Liver (tissue), 9 donors: Measurements from ENCODE around the gene GOLGA6A. TPM values are rescaled to one million over a fixed set of nuclear protein-coding genes. Genes with fewer than 3 reads are reported as not detected.
"Not testable (repeated sequence)": the region's sequence is repeated elsewhere in the genome, so short reads cannot be mapped to it uniquely, and the experiment has no call there.

Experiments used
- DNase-seq: peaks from one replicate; pipeline ENCODE4 v3.0.0-alpha.2; 2017; ENCODE audit warnings: low spot score
- H3K27ac ChIP-seq, 2 donors: one replicate each; pipeline ENCODE4 v1.7.0; 2013; ENCODE audit warnings: inconsistent platforms in 2 of 2, low read length in 2 of 2, control low read depth in 1 of 2, low read depth in 1 of 2, mild to moderate bottlenecking in 1 of 2
- H3K27me3 ChIP-seq, 4 donors: one replicate each; pipeline versions ENCODE4 v1.6.1 to v1.7.0; 2013; ENCODE audit warnings: low read length in 3 of 4, inconsistent platforms in 1 of 4, mild to moderate bottlenecking in 1 of 4, moderate library complexity in 1 of 4; ENCODE audit not compliant: control insufficient read depth in 4 of 4, insufficient read depth in 4 of 4
- H3K36me3 ChIP-seq, 4 donors: one replicate each; pipeline versions ENCODE4 v1.6.1 to v1.7.0; 2013; ENCODE audit warnings: low read length in 3 of 4, mild to moderate bottlenecking in 3 of 4, low read depth in 1 of 4, moderate library complexity in 1 of 4; ENCODE audit not compliant: control insufficient read depth in 4 of 4, insufficient read depth in 3 of 4
- H3K4me1 ChIP-seq, 4 donors: one replicate each; pipeline versions ENCODE4 v1.6.1 to v1.7.0; 2013; ENCODE audit warnings: low read length in 3 of 4, mild to moderate bottlenecking in 3 of 4, moderate library complexity in 1 of 4; ENCODE audit not compliant: control insufficient read depth in 4 of 4, insufficient read depth in 4 of 4
- H3K4me3 ChIP-seq, 3 donors: one replicate each; pipeline versions ENCODE4 v1.6.1 to v1.7.0; 2013; ENCODE audit warnings: low read length in 3 of 3, control low read depth in 1 of 3, low read depth in 1 of 3, mild to moderate bottlenecking in 1 of 3
- H3K9ac ChIP-seq, 2 donors: one replicate each; pipeline ENCODE4 v1.7.0; 2013; ENCODE audit warnings: low read length in 2 of 2, mild to moderate bottlenecking in 2 of 2, moderate library complexity in 2 of 2, control low read depth in 1 of 2, low read depth in 1 of 2
- H3K9me3 ChIP-seq, 4 donors: one replicate each; pipeline versions ENCODE4 v1.6.1 to v1.7.0; 2013; ENCODE audit warnings: low read length in 3 of 4; ENCODE audit not compliant: control insufficient read depth in 4 of 4
- RAD21 ChIP-seq, 2 donors: IDR thresholded peaks; 2 replicates each; pipeline ENCODE4 v1.6.1; 2016; ENCODE audit warnings: antibody characterized with exemption in 2 of 2, mild to moderate bottlenecking in 2 of 2
- WGBS: extraction: QIAGEN DNeasy Blood & Tissue Kit; methylation state at CpG from one replicate; pipeline ENCODE4 v1.1.7; 2013; 5-methylcytosine and 5-hydroxymethylcytosine counted together
- polyA plus RNA-seq, 2 donors: library from polyadenylated mRNA; stranded (reverse) in 1 of 2; unstranded in 1 of 2; fragments of 200-250 nt in 1 of 2; fragments of >200 nt in 1 of 2; fragmentation: Nextera tagmentation in 1 of 2; extraction: Ambion mirVana in 1 of 2; gene quantifications; one replicate each; pipeline versions ENCODE4 v1.2.1 to v1.2.3, GENCODE V29; 2013 to 2015
- total RNA-seq, 2 donors: library from RNA; depleted of rRNA; stranded (reverse); fragments of >200 nt; gene quantifications; one replicate each; pipeline ENCODE4 v1.2.3, GENCODE V29; 2014
- TF ChIP-seq, protein P1 (sequence below): fragments of 150-350 bp; IDR thresholded peaks from 2 replicates; pipeline ENCODE4 v1.5.1; 2017; ENCODE audit warnings: improper control_type of control experiment, low read depth, low read length; ENCODE audit not compliant: missing input control
- donor health status: healthy.
- donor health status: healthy.
- donor health status: healthy.
- donor health status: healthy.
- donor health status: healthy.

The GOLGA6A gene
- total and polyA plus RNA-seq, 4 donors: 0.06 to 1.4 (median 0.63) TPM

DNA sequence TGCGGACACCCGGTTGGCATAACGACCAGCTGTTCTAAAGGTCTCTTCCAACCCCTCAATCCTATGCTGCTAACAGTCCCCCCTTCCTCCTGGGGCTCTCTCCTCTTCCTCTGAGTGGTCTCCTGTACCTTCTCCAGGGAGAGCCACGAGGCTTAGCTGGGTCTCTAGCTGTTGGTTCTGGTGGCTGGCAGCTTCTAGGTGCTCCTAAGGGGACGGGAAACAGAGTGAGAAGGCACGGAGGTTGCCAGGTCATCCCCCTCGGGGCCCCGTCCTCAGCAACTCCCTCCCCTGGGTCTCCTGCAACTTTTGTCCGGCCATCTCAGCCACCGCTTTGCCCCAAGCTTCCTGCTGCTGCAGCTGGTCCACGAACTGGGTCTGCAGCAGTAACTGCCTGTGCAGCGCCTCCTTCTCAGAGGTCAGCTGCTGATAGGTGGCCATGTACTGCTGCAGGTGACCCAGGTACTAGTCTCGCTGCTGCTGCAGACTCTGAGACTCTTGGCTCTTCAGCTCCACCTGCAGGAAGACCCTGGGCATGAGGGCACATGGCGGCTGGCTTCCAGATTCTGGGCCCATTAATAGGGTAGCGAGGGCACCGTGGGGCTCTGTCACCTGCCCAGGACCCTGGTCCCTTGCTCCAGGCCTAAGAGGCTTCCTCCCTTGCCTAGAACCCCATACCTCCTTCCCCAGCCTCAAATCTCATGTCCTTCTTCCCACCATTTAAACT lies 9.6 kb downstream of the GOLGA6A start:
- not testable (repeated sequence) for H3K27me3 ChIP-seq, H3K4me3 ChIP-seq, H3K9me3 ChIP-seq, H3K27ac ChIP-seq, H3K4me1 ChIP-seq, H3K9ac ChIP-seq, H3K36me3 ChIP-seq, DNase-seq
- TF ChIP-seq, protein P1, sequence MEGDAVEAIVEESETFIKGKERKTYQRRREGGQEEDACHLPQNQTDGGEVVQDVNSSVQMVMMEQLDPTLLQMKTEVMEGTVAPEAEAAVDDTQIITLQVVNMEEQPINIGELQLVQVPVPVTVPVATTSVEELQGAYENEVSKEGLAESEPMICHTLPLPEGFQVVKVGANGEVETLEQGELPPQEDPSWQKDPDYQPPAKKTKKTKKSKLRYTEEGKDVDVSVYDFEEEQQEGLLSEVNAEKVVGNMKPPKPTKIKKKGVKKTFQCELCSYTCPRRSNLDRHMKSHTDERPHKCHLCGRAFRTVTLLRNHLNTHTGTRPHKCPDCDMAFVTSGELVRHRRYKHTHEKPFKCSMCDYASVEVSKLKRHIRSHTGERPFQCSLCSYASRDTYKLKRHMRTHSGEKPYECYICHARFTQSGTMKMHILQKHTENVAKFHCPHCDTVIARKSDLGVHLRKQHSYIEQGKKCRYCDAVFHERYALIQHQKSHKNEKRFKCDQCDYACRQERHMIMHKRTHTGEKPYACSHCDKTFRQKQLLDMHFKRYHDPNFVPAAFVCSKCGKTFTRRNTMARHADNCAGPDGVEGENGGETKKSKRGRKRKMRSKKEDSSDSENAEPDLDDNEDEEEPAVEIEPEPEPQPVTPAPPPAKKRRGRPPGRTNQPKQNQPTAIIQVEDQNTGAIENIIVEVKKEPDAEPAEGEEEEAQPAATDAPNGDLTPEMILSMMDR: peak; percentile 12
- WGBS: 57% methylated on average over 9 of the region's 16 CpGs

DNA sequence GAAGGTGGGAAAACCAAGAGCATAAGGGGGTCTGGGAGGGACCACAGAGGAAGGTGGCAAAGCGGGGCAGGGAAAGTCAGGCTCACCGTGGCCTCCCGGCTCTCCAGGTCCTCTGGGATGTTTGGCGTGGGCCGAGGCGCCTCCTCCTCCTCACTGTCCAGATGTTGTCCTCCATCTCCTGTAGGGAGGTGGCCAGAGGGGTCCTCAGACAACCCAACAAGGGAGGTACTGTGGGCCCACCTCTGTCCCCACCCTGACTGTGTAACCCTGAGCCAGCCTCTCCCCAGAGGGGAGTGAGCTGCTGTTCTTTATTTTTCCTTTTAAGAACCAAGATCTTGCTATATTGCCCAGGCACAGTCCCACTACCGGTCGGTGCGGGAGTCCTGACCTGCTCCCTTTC lies 10.2 kb downstream of the GOLGA6A start:
- not testable (repeated sequence) for H3K9ac ChIP-seq, H3K4me1 ChIP-seq, H3K36me3 ChIP-seq, H3K9me3 ChIP-seq, H3K4me3 ChIP-seq, H3K27me3 ChIP-seq, DNase-seq, H3K27ac ChIP-seq
- no CpG with 5 or more reads among the region's 9 CpGs for WGBS

DNA sequence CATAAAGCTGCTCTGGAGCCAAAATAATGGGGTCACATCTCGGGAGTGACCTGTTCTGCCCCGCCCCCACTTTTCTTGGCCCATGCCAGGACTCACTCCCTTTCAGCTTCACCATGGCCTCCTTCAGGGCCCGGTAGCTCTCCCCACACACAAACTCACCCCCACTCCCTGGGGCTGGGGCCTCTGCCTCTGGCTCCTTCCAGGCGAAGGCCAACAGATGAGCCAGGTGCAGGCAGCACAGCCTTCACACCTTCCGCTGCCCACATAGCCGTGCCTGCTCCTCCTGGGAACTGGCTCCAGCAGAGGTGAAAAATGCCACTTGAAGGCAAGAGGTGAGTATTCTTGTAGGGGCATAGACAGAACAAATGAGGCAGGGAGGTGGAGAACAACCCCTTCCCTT lies 10.7 kb downstream of the GOLGA6A start:
- not testable (repeated sequence) for DNase-seq, H3K27me3 ChIP-seq, H3K36me3 ChIP-seq, H3K4me1 ChIP-seq, H3K4me3 ChIP-seq, H3K27ac ChIP-seq, H3K9ac ChIP-seq, H3K9me3 ChIP-seq
- 96% methylated on average over 4 of the region's 6 CpGs for WGBS

DNA sequence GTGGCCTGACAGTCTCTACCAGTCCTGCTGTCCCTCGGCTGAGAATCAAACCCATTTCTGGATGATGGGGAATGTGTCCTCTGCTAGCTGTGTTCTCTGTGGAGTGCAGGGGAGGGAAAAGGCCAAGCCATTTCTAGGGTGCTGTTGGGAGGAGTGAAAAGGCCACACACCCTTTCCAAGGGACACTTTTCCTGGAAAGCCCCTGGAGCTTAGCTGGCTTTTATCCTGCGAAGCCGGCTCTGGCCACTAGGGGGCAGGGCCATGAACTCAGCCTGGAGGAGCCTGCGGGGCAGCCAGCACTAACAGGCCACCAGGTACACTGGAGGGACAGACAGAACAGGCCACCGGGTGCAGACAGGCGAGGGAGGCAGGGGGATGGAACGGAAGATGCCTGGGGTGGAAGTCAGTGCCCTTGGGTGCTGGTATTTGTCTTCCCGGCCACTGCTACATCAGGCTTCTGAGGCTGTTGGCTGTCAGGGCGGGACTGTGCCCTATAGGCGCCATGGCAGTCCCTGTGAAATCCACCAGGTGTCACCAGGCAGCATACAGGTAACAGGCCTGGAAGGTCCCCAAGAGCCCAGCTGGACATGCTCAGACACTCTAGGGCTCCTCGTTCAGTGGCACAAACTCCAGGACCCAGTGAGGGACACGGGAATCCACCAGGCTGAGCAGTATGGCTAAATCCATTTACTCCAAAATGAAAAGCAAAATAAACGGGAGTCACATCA lies 16.5 kb downstream of the GOLGA6A start:
- H3K36me3 ChIP-seq, H3K9me3 ChIP-seq, H3K27ac ChIP-seq, H3K4me1 ChIP-seq, H3K4me3 ChIP-seq, DNase-seq, H3K9ac ChIP-seq, H3K27me3 ChIP-seq: not testable (repeated sequence)
- WGBS: 16% methylated on average over 7 of the region's 13 CpGs
- peak; percentile 32 to 53 for TF ChIP-seq RAD21 (IDR thresholded peaks at IDR 0.05)
- TF ChIP-seq, protein P1: peak; percentile 17

DNA sequence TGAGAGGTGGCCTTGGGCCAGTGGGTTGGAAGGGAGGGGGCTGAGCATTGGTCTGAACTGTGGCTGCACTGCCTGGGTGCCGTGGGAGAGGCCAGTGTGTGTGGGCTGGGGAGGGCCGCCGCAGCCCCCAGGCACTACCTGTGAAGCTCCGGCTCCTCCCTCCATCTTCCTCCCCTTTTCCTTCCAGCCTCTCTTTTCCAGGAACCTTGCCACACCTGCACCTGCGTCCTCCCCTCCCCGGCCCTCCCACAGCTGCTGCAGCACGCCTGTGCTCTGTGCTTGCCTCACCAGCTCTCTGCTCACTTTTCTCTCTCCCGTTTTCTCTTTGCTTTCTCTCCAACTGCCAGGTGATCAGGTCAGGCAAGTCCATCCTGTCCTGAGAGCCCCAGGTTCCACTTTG lies 17.5 kb downstream of the GOLGA6A start:
- DNase-seq, H3K36me3 ChIP-seq, H3K27me3 ChIP-seq, H3K9ac ChIP-seq, H3K4me1 ChIP-seq, H3K9me3 ChIP-seq, H3K27ac ChIP-seq, H3K4me3 ChIP-seq: not testable (repeated sequence)
- 73% methylated on average over 8 of the region's 8 CpGs for WGBS

DNA sequence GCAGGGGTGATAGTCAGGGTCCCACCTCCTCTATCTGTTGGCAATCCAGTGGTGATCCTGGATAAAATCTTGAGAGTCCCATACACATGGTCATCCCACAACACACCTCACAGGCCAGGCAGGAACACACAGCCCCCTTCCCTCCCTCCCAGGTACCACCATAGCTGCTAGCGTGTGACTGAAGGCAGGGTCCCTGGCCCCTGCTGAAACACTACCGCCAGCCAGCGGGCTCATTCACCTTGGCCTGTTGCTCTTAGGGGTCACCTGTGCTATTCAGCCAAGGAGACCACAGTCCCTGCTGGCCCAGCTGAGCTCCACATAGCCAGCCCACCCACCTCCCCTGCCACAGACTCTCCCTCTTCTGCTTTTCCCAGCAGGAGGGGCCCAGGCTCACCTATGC lies 18.2 kb downstream of the GOLGA6A start:
- H3K9me3 ChIP-seq, DNase-seq, H3K27me3 ChIP-seq, H3K36me3 ChIP-seq, H3K27ac ChIP-seq, H3K9ac ChIP-seq, H3K4me3 ChIP-seq, H3K4me1 ChIP-seq: not testable (repeated sequence)
- WGBS: 98% methylated on average over 3 of the region's 3 CpGs
